Measurements from ENCODE around the gene USPL1.
"Not testable (repeated sequence)": the region's sequence is repeated elsewhere in the genome, so short reads cannot be mapped to it uniquely, and the experiment has no call there.

Gene USPL1

GRCh38 chr13:30615481-30615865, 2.2 kb upstream of the USPL1 start:
- in situ Hi-C loops (cut with MboI; ENCODE audit: low sequenced_read_pairs), result no loop called here

GRCh38 chr13:30615866-30616541, 1.7 kb upstream of the USPL1 start:
- in situ Hi-C loops (cut with MboI; ENCODE audit: low sequenced_read_pairs), result no loop called here

GRCh38 chr13:30616927-30617314, 799 bp upstream of the USPL1 start:
- in situ Hi-C loops (cut with MboI; ENCODE audit: low sequenced_read_pairs), result no loop called here

- in situ Hi-C loops (cut with MboI; ENCODE audit: low sequenced_read_pairs), result no loop called here
Measured at GRCh38 chr13:30618186-30618929, 638 bp downstream of the USPL1 start.

- in situ Hi-C loops (cut with MboI; ENCODE audit: low sequenced_read_pairs), result no loop called here
Measured at GRCh38 chr13:30618930-30619279, 1.2 kb downstream of the USPL1 start.

GRCh38 chr13:30619731-30620130, 2.0 kb downstream of the USPL1 start:
- in situ Hi-C loops (cut with MboI; ENCODE audit: low sequenced_read_pairs), result no loop called here

- in situ Hi-C loops (cut with MboI; ENCODE audit: low sequenced_read_pairs), result no loop called here
Measured at GRCh38 chr13:30620941-30621340, 3.2 kb downstream of the USPL1 start.

- in situ Hi-C loops (cut with MboI; ENCODE audit: low sequenced_read_pairs), result no loop called here
Measured at GRCh38 chr13:30622551-30622950, 4.8 kb downstream of the USPL1 start.

GRCh38 chr13:30623392-30623791, 5.7 kb downstream of the USPL1 start:
- in situ Hi-C loops (cut with MboI; ENCODE audit: low sequenced_read_pairs), result no loop called here

- in situ Hi-C loops (cut with MboI; ENCODE audit: low sequenced_read_pairs), result no loop called here
Measured at GRCh38 chr13:30624630-30625029, 6.9 kb downstream of the USPL1 start.

- in situ Hi-C loops (cut with MboI; ENCODE audit: low sequenced_read_pairs), result no loop called here
Measured at GRCh38 chr13:30629527-30629926, 11.8 kb downstream of the USPL1 start.

GRCh38 chr13:30633861-30634260, 16.1 kb downstream of the USPL1 start:
- in situ Hi-C loops (cut with MboI; ENCODE audit: low sequenced_read_pairs), result no loop called here

- in situ Hi-C loops (cut with MboI; ENCODE audit: low sequenced_read_pairs), result no loop called here
Measured at GRCh38 chr13:30634838-30635237, 17.1 kb downstream of the USPL1 start.

- in situ Hi-C loops (cut with MboI; ENCODE audit: low sequenced_read_pairs), result no loop called here
Measured at GRCh38 chr13:30638301-30638700, 20.6 kb downstream of the USPL1 start.

- in situ Hi-C loops (cut with MboI; ENCODE audit: low sequenced_read_pairs), result no loop called here
Measured at GRCh38 chr13:30639671-30640070, 22.0 kb downstream of the USPL1 start.

- in situ Hi-C loops (cut with MboI; ENCODE audit: low sequenced_read_pairs), result not testable (repeated sequence)
Measured at GRCh38 chr13:30641173-30641572, 23.5 kb downstream of the USPL1 start.

GRCh38 chr13:30645629-30646028, 27.9 kb downstream of the USPL1 start:
- in situ Hi-C loops (cut with MboI; ENCODE audit: low sequenced_read_pairs), result no loop called here

- in situ Hi-C loops (cut with MboI; ENCODE audit: low sequenced_read_pairs), result no loop called here
Measured at GRCh38 chr13:30647420-30647819, 29.7 kb downstream of the USPL1 start.

GRCh38 chr13:30647824-30648521, 30.3 kb downstream of the USPL1 start:
- in situ Hi-C loops (cut with MboI; ENCODE audit: low sequenced_read_pairs), result no loop called here

- in situ Hi-C loops (cut with MboI; ENCODE audit: low sequenced_read_pairs), result no loop called here
Measured at GRCh38 chr13:30648522-30649012, 30.8 kb downstream of the USPL1 start.

- in situ Hi-C loops (cut with MboI; ENCODE audit: low sequenced_read_pairs), result not testable (repeated sequence)
Measured at GRCh38 chr13:30651648-30652047, 33.9 kb downstream of the USPL1 start.

Measured in HL-60/S4 (cell line).